GM12875 (cell line): Measurements from ENCODE around the gene PRR5L.

Experiments used
- H3K4me3 ChIP-seq: one replicate; pipeline ENCODE4 v1.5.1; 2011; ENCODE audit warnings: low read depth, low read length, control low read depth
- TF ChIP-seq, protein P1 (sequence below): IDR thresholded peaks from 2 replicates; pipeline ENCODE4 v1.5.1; 2011; ENCODE audit warnings: low read depth, mild to moderate bottlenecking, control low read depth, inconsistent platforms, low read length, moderate library complexity, borderline replicate concordance; ENCODE audit not compliant: insufficient read depth

PRR5L gene

DNA sequence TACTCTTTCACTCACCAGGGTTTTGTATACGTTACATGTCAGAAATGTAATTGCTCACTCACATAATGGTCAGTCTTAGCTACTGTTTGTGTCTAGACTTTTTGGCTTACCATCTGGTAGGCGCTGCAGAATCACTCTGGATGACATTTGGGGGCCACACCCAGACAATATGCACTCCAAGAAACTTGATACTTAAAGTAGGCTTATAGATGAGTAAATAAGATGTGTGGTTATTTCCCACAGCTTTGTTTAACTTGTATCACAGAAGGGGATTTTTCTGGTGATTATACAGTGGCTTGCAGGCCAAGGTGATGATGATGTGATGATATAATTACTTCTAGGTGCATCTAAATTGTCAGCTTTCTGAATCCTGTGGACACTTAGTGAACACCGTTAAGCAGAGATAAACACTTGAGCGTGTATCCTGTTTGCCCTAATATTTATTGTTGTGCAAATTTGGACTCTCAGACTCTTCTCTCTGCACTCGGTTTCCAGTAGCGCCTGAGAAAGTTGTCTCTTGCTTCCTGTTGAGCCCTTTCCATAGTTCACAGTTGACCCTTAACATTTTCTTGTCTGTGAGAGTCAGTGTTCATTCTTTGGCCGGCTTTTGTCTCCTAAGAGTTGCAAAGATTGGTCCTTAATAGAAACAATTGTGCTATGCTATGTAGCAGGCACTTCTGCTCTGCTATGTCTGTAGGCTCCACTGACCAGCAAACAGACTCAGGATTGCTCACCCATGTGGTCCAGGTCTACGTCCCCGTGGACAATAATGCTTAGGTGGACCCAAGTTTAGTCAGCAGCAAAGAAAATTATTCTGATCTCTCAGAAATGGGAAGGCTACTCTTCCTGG lies 89.3 kb downstream of the PRR5L start:
- no peak overlapping the region for H3K4me3 ChIP-seq
- TF ChIP-seq, protein P1, sequence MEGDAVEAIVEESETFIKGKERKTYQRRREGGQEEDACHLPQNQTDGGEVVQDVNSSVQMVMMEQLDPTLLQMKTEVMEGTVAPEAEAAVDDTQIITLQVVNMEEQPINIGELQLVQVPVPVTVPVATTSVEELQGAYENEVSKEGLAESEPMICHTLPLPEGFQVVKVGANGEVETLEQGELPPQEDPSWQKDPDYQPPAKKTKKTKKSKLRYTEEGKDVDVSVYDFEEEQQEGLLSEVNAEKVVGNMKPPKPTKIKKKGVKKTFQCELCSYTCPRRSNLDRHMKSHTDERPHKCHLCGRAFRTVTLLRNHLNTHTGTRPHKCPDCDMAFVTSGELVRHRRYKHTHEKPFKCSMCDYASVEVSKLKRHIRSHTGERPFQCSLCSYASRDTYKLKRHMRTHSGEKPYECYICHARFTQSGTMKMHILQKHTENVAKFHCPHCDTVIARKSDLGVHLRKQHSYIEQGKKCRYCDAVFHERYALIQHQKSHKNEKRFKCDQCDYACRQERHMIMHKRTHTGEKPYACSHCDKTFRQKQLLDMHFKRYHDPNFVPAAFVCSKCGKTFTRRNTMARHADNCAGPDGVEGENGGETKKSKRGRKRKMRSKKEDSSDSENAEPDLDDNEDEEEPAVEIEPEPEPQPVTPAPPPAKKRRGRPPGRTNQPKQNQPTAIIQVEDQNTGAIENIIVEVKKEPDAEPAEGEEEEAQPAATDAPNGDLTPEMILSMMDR: no peak

DNA sequence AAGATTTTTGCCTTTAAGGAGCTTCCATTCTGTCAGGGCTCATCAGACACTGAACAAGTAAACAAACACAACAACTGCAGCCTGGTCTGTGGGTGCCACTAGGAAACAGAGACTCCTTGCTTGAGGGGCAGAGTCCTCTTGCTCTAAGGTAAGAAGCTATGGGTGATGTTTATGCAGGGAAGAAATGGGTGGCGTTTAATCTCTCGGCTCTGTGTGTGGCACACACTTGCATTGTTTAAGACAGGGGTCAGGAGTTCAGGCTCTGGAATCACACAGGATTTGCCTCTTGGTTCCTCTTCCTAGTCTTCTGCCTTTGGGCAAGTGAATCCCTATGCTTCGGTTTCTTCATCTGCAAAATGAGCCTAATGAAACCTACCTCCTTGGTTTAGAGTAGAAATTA lies 90.3 kb downstream of the PRR5L start:
- TF ChIP-seq, protein P1: no peak
- no peak overlapping the region for H3K4me3 ChIP-seq

- H3K4me3 ChIP-seq: no peak overlapping the region
- TF ChIP-seq, protein P1: no peak
Observed at GRCh38 chr11:36388071-36388470, 92.0 kb downstream of the PRR5L start.

DNA sequence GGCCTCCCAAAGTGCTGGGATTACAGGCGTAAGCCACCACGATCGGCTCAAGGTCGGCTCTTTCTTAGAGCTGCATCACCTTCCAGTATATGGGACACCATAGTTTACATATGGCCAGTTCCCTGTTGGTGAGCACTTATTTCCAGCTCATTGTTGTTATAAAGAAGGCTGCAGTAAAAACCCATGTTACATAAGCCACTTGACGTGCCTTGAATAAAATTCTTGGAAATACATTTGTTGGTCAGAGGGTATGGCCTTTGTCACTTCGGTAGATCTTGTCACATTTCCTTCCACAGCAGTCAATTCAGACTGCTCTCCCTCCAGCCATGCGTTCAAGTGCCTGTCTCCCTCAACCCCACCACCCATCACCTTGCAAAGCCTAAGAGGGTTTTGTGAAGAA lies 92.9 kb downstream of the PRR5L start:
- H3K4me3 ChIP-seq: no peak overlapping the region
- TF ChIP-seq, protein P1: no peak

- TF ChIP-seq, protein P1: no peak
- H3K4me3 ChIP-seq: no peak overlapping the region
Observed at GRCh38 chr11:36389811-36390210, 93.7 kb downstream of the PRR5L start.

- no peak overlapping the region for H3K4me3 ChIP-seq
- TF ChIP-seq, protein P1: no peak
Observed at GRCh38 chr11:36390963-36391471, 94.9 kb downstream of the PRR5L start.

DNA sequence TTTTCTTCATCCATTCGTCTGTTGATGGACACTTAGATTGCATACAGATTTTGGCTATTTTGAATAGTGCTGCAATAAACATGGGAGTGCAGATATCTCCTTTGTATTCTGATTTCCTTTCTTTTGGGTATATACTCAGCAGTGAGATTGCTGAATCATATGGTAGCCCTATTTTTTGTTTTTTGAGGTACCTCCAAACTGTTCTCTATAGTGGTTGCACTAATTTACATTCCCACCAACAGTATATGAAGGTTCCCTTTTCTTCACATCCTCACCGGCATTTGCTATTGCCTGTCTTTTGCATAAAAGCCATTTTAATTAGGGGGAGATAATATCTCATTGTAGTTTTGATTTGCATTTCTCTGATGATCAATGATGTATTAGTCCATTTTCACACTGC lies 96.1 kb downstream of the PRR5L start:
- no peak overlapping the region for H3K4me3 ChIP-seq
- TF ChIP-seq, protein P1: no peak
